HEK293T (cell line): Measurements from ENCODE around the gene CPE.

ENCODE experiments used
- ARNT ChIP-seq: fragments of 450-650 bp; IDR thresholded peaks from 2 replicates; pipeline ENCODE4 v1.6.1; 2017; ENCODE audit warnings: mild to moderate bottlenecking
- BHLHE40 ChIP-seq: fragments of 450-650 bp; IDR thresholded peaks from 2 replicates; pipeline ENCODE4 v1.6.1; 2016; ENCODE audit warnings: mild to moderate bottlenecking, moderate library complexity, borderline replicate concordance
- FOXA1 ChIP-seq: fragments of 450-650 bp; IDR thresholded peaks from 2 replicates; pipeline ENCODE4 v1.6.1; 2016; ENCODE audit warnings: mild to moderate bottlenecking
- HDGF ChIP-seq: fragments of 450-650 bp; IDR thresholded peaks from 2 replicates; pipeline ENCODE4 v1.6.1; 2017; ENCODE audit warnings: antibody characterized with exemption, borderline replicate concordance
- SP1 ChIP-seq: fragments of 450-650 bp; IDR thresholded peaks from 2 replicates; pipeline ENCODE4 v1.6.1; 2017
- SUZ12 ChIP-seq: fragments of 450-650 bp; IDR thresholded peaks from 2 replicates; pipeline ENCODE4 v1.6.1; 2016; ENCODE audit warnings: mild to moderate bottlenecking
- TARDBP ChIP-seq: fragments of 450-650 bp; IDR thresholded peaks from 2 replicates; pipeline ENCODE4 v1.6.1; 2016
- ZNF384 ChIP-seq: fragments of 450-650 bp; IDR thresholded peaks from 2 replicates; pipeline ENCODE4 v1.6.1; 2016

DNA sequence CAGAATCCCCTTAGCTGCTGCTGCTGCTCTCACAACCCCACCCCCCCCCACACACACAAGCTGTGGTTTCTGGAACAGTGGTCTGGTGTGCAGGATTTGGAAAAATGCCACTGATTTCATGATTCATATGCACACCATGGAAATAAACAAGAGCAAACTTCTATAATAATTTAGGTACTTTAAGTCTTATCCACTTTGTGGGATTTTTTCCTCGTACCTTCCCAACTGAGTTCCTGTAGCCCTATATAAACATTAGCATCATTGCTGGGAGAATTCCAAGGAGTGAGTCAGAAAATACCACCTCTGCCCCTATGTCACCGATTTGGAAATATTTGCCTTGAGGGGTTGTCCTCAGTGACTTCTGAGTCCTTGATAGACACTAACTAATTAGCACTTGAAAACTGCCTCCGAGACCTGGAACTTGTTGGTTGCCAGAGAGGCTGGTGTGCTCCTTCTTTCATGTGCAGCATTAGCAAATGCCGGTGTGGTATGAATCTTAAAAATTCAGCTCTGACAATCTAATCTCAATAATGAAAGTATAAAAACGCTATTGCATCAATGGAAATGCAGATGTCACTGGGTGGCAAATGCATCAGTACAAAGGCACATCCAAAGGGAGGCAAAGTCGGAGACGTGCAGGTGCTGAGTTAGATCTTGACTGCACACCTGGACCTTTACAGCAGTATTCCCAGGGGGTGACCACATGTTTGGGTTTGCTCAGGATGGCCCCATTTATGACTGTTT is 61.8 kb downstream of the CPE start:
- TF ChIP-seq BHLHE40 (no peak), ARNT (no peak), ZNF384 (no peak), SP1 (no peak), HDGF (no peak), FOXA1 (no peak), TARDBP (no peak), SUZ12 (no peak)
